GM13977 (cell line): ENCODE measurements around the gene ALKBH3.

Source experiments
- DNase-seq: peaks from one replicate; pipeline ENCODE4 v3.0.0; 2012; ENCODE audit warnings: low spot score
- CTCF ChIP-seq: IDR thresholded peaks from 2 replicates; pipeline ENCODE4 v1.5.1; 2012; ENCODE audit warnings: mild to moderate bottlenecking, control low read depth; ENCODE audit not compliant: insufficient read depth; ENCODE audit errors: extremely low read depth, missing control alignments
- in situ Hi-C: fragments of 300-500 bp; cut with MboI; formaldehyde crosslinking; loops from one replicate; pipeline ENCODE4 v1.12.0; 2022; ENCODE audit warnings: low sequenced_read_pairs, low pct_unique_long_range_greater_than_20kb, mixed read lengths, inconsistent platforms; ENCODE audit not compliant: unreplicated experiment

The ALKBH3 gene

GRCh38 chr11:43962383-43963278 lies 82.0 kb downstream of the ALKBH3 start:
- in situ Hi-C loops = no loop called here
- DNase-seq = no peak
- no peak for TF ChIP-seq CTCF

GRCh38 chr11:43963279-43963620 lies 82.6 kb downstream of the ALKBH3 start:
- TF ChIP-seq CTCF = no peak
- in situ Hi-C loops = no loop called here

GRCh38 chr11:43967661-43968060 lies 87.0 kb downstream of the ALKBH3 start:
- in situ Hi-C loops = no loop called here
- no peak for DNase-seq

More at GRCh38 chr11:43963279-43963620, 82.6 kb downstream of the ALKBH3 start:
- DNase-seq = no peak

GRCh38 chr11:43968719-43969118 lies 88.1 kb downstream of the ALKBH3 start:
- in situ Hi-C loops = no loop called here
- TF ChIP-seq CTCF = no peak
- no peak for DNase-seq

More at GRCh38 chr11:43967661-43968060, 87.0 kb downstream of the ALKBH3 start:
- no peak for TF ChIP-seq CTCF

- no peak for DNase-seq
- no peak for TF ChIP-seq CTCF
- in situ Hi-C loops = no loop called here
Observed at GRCh38 chr11:43969543-43969942, 88.9 kb downstream of the ALKBH3 start.
